8988T (cell line): ENCODE results near the gene ZFHX3.

Experiments used
- DNase-seq: peaks from one replicate; pipeline ENCODE4 v3.0.0; 2011

Gene ZFHX3

DNA sequence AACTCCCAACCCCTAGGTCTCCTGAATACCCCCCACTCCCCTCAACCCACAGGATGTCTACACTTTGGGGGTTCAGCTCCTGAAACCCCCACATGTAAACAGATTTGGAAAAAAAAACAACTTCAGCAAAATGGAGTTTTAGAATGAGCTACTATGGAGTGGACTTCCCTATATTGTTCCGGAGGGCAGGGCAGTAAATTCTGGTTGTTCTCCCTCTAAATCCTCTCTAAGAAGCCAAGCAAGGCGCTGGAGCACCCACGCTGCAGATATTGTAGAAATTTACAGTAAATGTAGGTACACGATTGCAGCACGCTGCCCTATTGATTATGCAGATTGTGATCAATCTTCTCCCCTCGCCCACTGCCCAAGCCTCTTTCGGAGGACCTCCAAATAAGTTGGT is 8.5 kb upstream of the ZFHX3 start:
- DNase-seq: no peak

DNA sequence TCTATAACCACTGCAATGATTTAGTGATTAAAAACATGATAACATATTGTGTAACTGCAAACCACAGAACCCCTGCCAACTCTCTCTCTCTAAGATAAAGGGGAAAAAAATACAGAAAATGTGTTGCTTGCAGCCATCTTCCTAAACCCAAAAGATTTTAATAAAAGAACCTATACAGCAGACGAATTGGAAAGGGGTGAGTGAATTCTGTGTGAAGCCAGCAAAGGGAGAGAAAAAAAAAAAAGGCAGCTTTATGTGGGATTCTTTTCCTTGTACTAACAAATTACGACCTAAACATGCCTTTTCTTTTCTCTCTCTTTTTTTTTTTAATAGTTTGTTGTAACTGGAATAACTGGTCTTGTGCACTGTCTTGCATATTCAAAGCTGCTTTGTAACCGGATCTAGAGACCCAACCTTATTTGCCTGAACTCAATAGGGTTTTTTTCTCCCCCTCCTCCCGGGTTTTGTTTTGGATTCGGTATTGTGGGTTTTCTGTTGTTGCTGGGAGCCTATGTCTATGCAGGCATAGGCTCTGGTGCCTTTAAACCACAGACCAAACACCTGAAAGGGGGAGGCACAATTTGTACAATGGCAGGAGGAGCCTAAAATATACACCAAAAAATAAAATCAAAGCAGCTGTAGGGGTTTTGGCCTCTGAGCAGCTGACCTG is 7.0 kb upstream of the ZFHX3 start:
- DNase-seq: no peak

DNA sequence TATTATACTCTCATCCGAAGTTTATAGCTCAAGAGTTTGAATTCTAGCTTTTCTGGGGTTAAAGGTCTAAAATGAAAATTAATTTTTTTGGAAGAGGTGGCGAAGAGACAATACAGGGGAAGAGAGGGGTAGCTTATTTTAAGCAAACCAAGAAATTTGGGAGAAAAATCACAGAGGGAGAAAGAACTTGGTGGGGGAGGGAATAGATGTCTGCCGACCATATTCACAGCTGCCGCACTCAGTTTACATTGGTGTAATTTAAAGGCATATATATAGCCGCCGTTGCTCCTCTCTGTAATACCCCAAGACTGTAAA is 6.5 kb upstream of the ZFHX3 start:
- no peak for DNase-seq

DNA sequence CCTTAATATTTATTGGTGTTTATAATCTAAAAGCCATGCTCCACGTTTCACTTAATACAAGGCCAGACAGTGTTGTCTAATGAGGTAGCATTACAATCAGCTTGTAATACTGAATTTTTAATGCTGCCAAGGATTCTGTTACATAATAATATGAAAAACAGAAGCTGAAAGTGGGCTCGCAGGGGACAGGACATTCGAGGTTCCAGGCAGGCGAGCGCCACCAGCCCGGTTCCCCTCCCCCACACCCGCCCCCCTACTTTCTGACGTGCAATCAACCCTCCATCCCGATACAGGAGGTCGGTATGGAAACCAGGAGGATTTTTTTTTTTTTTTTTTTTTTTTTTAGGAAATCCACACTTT is 6.2 kb upstream of the ZFHX3 start:
- no peak for DNase-seq

DNA sequence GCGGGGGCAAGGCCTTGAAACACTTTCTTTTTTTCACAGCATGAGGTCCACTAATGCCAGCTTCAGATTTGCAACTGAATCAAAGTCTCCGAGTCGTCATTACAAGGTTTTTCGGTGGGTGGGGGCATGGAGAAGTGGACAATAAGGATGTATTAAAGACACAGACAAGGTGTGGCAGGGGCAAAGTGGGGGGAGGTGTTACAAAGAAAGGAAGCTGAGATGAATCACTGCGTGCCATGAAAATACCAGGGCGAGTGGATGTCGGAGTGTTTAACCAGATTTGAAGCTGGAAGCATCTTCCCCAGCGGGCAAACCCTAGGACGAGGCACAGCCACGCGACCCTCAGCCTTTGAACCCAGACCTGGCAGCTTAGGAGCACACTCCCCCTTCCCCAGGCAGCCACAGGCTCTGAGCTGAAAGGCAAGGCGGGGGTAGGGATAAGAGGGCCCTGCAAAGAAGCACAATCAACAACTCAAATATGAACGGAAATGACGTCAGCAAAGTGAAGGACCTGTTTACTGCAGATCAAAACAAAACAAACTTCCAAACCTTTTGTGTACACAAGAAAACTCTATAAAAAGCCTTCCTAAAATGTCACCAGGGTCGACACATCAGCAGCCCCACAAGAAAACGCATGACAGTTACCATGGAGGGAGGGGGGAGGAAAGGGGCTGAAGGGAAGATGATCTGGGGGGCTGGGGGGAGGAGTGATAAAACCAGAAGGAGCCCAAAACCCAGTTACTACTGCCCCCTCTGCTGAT is 5.6 kb upstream of the ZFHX3 start:
- DNase-seq: no peak

DNA sequence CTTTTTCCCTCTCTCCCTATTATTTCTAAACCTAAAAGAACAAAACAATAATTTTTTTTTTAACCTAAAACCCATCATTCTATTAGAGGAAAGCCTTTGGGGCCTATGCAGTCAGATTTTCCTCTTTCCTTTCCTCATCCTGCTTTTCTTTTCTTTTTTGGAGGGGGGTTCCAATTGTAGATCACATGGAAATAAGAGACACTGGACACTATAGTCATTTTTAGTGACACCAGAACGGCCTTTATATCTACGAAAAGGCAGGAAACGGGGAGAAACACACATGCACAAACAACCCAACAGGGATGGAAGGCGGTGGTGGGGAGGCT is 5.1 kb upstream of the ZFHX3 start:
- DNase-seq: no peak

DNA sequence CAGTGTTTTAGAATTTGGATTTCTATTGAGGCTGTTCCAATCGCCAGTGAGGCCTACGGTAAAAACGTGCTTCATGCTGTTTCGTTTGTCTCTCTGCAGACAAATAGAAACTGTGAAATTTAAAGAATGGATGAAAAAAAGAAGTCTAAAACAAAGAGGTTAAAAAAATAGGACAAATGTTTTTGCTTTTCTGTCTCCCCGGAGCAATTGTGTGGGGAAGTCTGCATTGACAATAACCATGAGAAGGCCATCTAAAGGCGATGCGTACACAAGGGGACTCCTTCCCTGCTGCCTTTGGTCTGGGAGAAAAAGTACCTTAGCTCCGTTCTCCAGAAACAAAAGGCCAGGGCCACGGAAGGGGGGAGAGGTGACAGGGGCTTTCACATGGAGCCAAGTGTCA is 4.6 kb upstream of the ZFHX3 start:
- DNase-seq: no peak

DNA sequence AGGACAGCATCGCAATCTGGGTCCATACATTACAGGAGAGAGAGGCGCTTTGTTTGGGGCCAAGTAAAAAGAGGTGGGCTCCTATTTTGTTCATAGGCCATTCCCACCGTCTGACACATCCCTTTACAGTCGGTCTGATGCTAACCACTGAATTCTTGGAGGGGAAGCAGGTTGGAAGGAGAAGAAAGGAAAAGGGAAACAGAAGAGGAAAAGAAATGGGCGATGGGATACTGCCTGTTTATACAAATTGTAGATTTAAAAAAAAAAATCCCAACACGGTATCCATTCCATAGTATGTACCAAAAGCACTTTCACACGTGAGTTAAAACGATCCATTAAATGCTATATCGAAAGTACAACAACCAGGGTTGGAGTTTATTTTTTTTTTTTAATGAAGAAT is 4.0 kb upstream of the ZFHX3 start:
- DNase-seq: no peak

DNA sequence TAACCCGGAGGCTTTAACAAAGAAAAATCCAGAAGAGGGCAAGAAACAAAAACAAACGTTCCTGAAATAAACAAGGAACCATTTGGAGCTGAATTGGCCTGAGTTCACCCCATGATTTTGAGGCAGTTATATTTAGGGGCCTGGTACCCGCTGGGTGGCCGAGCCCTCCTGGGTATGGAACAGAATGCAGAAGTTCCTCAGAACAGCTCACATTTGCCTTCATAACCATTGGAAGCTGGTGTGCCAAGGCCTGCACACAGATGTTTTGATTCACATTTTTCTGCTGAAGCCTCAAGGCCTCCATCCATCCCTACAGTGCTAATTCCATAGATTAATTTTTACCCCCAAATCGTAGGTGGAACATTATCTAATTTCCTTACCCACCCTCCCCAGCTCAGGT is 3.3 kb upstream of the ZFHX3 start:
- no peak for DNase-seq

DNA sequence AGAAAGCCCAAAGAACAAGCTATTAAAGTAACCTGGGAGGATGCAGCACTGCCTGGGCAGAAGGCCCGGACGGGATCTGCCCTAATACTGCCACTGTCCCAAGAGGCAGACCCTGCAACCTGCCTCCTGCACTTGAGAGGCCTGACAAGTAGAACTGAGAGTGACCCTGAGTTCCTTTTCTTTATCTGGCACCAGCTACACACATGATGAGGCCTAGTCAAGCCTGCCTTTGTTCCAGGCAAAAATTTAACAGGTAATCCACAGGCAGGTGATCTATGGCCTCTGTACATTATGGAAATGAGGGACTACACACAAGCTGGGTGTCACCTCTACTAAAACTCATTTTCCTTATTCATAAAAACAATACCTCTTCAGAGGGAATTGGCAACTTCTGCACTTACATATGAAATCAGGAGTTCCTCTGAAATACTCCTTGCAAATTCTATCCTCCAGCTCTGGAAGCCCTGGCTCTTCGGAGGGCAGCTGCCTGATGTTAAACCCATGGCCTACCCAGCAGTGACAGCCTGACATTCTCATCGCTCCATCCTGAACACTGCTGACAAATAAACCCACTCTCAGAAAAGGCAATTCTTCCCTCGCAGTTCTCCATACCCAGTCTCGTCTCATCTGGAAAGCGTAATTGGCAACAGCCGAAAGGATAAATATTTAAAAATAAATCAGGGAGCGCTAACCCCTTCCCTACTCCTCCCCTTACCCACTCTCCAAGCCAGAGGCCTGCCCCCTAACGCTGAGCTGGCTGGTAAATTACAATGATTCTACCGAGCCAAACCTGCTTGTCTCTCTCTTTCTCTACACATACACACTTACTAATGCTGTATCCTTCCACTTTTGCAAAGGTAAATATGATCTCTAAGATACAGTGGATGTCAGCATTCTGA is 2.5 kb upstream of the ZFHX3 start:
- no peak for DNase-seq

DNA sequence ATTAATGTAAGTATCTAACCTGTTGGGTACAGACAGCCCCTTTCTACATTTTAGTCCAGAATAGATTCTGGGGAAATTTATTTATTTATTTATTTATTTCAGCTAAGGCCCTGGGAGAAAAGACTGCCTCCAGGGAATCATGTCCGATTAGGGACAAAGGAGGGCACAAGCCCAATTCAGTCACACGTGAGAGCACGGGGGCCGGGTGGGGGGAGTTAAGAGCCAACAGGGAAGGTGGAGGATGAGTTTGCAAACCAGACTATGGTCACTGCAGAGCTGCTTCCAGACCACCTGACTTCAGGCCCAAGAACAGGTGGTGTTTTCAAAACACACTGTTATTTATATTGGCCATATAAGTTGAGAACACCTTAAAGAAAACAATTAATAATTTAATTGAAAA is 1.6 kb upstream of the ZFHX3 start:
- no peak for DNase-seq

DNA sequence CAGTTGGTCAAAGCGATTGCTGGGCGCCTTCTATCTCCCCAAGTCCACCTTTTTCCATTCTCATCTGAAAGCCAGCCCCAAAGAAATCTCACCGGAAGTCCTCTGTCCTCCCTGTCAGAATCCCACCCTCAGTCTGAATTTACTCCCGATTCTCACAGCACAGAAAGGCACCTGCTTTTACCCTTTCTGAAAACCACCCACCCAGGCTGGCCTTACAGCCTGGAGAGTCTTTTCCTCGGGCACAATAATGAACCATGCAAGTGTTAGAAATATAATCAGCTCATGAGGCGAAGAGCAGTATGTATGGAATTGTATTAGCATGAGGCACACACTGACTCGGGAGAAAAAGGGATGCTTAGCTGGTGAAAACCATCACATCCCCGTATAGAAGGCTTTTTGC is 1.2 kb upstream of the ZFHX3 start:
- DNase-seq: no peak

DNA sequence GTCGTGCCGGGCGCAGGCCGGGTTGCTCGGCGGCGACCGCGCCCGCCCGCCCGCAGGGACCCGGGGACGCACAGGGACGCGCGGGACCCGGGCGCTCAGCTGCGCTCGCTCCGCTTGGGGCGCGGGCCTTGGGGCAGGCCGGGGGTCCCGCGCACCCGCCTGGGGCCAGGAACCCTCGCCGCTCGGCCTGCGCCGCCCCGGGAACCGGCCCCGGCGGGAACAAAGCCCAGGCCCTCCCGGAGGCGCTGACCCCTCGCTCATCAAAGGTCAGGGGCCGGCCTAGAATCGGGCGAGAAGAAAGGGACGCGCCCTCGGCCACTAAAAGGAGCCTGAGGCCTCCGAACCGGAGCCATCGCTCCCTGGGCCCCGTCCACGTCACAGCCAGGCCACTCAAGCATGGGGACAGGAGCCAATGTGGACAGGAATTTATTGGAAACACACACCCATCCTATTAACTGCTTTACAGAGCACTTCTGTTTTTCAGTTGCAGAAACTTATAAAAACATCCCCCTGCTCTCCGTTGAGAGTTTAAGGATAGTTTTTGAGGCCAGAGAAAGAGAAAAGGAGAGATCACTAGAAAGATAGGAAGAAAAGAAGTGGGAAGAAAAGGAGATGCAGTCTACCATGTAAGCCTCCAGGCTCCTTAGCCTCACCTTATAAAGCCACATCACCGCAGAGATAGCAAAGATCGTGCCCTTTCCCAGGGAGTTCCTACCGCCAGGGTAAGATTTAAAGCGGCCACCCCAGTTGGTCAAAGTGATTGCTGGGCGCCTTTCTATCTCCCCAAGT is 558 bp upstream of the ZFHX3 start:
- no peak for DNase-seq

DNA sequence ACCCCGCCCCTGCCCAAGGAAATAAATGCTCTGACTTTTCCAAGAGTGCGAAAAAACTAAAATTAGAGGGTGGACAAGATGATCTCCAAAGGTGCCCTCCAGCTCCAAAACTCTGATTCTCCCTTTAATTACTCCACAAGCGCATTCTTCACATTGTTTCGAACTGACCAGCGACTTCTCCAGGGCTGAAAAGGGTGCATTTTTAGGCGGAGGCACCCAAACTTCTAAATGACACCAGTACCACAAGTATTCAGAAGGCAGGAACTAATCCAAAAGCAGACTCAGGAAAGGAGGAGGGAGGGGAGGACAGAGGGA is 750 bp downstream of the ZFHX3 start:
- no peak for DNase-seq

DNA sequence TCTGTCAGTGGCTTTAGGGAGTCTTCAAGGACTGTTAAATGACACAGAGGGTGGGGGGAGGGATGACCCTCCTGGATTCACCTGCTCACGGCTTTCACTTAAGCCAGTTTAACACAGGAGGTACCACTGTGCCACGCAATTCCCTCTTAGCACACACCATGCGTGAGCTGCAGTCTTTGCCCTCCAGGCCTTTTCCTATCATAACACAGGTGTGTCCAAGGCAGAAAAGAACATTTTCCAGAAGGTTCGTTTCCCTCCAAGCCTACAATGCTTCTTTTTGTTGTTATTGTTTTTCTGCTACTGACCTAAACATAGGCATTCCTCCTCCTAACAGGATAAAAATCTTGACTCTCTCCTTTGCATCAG is 1.1 kb downstream of the ZFHX3 start:
- DNase-seq: no peak

DNA sequence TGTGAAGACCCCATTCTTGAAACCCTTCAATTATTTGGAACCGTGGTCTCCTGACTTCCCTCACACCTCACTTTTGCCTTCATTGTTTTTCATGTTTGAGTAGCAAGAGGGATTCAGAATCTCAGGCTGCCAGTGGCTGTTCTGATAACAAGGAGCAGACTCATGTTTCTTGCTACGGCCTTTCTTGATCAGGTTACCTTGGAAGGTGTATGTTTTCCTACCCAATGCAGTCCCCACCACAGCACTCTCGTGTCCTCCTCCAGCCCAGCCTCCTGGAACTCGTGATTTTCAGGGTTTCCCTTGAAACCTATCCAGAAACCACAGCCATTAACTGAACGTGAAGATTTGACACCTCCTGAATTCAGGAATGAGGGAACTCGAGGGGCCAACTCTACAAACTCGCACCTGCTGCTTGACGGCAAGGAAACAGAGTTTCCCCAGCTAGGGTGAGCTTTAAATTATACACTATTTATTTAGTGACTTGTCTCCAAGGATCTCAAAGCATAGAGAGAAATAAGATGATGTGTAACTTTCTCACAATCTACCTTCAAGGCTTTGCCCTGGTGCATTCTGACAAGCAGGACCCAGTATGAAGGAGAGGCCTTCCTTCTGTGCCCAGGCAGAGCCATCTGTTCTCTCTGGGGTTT is 1.6 kb downstream of the ZFHX3 start:
- DNase-seq: no peak

DNA sequence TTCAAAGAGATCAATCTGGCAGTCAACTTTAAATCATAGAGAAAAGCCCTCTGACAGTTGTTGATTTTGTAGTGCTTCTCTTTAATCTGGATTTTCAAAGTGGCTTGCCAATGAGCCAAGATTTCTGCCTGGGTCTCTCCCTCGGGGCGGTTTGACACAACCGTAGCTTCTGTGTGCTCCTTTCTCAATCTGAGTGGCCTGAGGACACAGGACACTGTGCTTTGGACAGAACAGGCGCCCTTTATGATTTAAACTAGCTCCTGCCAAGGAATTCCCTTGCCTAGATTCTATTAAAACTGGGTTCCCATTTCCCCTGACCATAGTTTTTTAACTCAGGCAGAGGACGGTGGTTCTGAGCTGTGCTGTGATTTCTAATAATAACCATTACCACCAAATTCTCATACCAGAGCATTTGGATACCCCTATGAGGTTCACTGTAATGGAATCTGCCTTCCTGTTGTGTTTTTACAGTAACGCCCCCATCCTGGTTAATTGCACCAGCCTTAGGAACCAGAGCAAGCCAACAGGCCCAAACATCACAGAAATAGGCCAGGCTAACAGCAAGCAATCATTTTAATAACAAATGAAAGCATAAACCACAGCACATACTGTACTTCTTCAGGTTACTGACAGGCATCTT is 4.0 kb downstream of the ZFHX3 start:
- no peak for DNase-seq

DNA sequence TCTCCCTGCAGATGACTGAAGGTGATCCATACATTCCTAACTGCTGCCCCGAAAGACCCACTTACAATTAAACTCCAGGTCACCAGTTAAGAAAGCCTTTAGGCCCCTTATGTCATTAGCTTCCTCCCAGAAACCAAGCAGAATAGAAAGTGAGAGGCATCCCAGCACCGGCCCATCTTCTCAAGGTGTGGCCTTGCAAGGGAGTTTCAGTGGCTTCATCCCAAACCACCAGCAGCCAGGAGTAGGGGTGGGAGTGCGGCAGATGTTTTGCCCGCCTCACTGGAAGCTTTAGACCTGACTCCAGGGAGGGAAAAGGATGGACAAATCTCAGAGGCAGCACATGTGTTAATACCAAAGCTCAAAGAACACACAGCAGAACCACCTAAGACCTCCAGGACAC is 5.1 kb downstream of the ZFHX3 start:
- no peak for DNase-seq

DNA sequence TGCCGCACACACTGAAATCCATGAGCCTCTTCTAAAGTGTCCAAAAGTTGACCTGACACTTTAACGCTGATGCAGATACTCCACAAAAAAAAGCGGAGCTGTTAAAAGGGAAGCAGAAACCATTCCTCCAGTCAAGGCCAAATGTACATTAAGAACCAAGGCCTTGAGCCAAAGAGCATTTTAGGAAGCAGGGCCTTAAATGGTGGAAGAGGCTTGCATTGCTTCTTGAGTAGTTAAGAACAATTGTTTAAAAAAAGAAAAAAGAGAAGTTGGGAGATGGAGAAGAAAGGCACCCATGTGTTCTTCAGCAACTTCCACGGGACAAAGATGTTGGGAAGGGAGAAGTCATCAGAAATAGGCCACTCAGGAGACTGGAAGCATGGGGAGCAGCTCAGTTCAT is 6.3 kb downstream of the ZFHX3 start:
- no peak for DNase-seq

DNA sequence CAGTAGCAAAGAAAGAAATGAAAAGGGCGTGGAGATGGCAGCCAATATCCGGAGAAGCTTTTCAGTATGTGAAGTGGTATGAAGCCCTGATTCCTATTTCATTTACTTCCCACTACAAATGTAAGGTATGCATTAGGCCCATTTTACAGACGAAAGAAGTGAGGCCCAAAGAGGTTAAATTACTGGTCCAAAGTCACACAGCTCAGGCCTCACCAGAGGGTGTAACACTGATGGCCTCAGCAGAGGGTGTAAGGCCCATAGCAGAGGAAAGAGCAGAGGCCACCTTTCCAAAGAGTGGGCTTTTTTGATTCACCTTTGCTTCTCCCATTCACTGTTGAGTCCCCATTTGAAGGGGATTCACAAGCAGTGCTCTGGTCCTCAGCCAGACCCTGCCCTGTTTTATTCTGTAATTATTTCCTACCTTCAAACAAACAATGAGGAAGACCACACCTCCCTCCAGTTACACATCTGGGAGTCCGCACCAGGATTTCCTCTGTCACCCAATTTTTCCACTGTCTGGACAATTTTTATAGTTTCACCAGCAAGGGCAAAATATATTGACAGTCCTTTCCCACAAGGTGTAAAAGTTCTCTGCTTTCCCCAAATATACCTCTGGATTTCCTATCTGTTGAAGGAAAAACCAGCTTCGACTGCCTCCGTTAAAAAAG is 7.1 kb downstream of the ZFHX3 start:
- DNase-seq: no peak

DNA sequence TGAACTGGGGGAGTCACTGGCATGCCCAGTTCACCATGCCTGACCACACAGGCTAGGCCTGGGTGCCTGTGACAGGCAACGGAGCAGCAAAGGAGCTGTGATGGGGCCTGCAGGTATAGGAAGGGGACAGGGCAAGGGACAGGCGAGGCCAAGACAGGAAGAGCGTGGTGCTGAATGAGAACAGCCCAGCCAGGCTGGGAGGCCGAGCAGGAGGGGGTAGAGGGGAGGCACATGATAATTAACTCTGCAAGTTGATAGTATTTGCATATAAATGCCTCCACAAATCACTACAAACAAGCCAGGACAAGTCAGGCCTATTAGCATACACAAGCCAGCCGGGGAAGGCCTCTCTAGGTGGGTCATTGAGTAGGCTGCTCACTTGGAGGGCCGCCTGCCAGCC is 7.8 kb downstream of the ZFHX3 start:
- no peak for DNase-seq
